Panc1 (cell line): ENCODE data around the gene DTD1. TPM values are rescaled to one million over a fixed set of nuclear protein-coding genes. Genes with fewer than 3 reads are reported as not detected.

Experiments used
- ATAC-seq: fragments of 200-7000 bp; cut with Tn5 transposase; 2 replicates; pipeline ENCODE4 v1.9.1; 2020; ENCODE audit warnings: mild to moderate bottlenecking, moderate library complexity
- BruUV-seq: library from RNA; stranded (reverse); fragments of 400-500 nt; replicated peaks from 2 replicates; lab custom pipeline; 2021; lab: Mats Ljungman, UMichigan
- CTCF ChIA-PET: fragments of 300-600 bp; sonication (Branson Sonifier 250); formaldehyde crosslinking; loops from one replicate; lab custom pipeline; 2022; ENCODE audit warnings: antibody characterized with exemption; lab: Charles Lee
- POLR2A ChIA-PET: fragments of 300-600 bp; sonication (Branson Sonifier 250); formaldehyde crosslinking; loops from one replicate; lab custom pipeline; 2022; ENCODE audit warnings: antibody characterized with exemption; lab: Charles Lee
- DNase-seq: peaks from one replicate; pipeline ENCODE4 v3.0.0-alpha.2; 2010; ENCODE audit warnings: low read depth, low spot score
- H3K27ac ChIP-seq: 2 replicates; pipeline ENCODE4 v1.5.1; 2011; ENCODE audit warnings: mild to moderate bottlenecking, low read length, inconsistent platforms
- H3K27me3 ChIP-seq: fragments of 200-500 bp; sonication (Bioruptor generic); 2 replicates; pipeline ENCODE4 v1.6.0; 2014; ENCODE audit warnings: low read length, inconsistent platforms; ENCODE audit not compliant: control insufficient read depth, insufficient read depth
- H3K36me3 ChIP-seq: fragments of 200-500 bp; sonication (Bioruptor generic); 2 replicates; pipeline ENCODE4 v1.5.1; 2014; ENCODE audit warnings: inconsistent platforms, mild to moderate bottlenecking, low read length, moderate library complexity; ENCODE audit not compliant: control insufficient read depth, insufficient read depth
- H3K4me1 ChIP-seq: 2 replicates; pipeline ENCODE4 v1.5.1; 2011; ENCODE audit warnings: inconsistent platforms, mild to moderate bottlenecking, low read length, moderate library complexity; ENCODE audit not compliant: control insufficient read depth, insufficient read depth
- H3K4me3 ChIP-seq, 2 experiments: 2 replicates each; pipeline ENCODE4 v1.5.1; 2011 to 2012; ENCODE audit warnings: low read depth in 2 of 2, low read length in 2 of 2, mild to moderate bottlenecking in 2 of 2, inconsistent platforms in 1 of 2, moderate library complexity in 1 of 2
- H3K9me3 ChIP-seq: fragments of 200-500 bp; sonication (Bioruptor generic); 2 replicates; pipeline ENCODE4 v1.5.1; 2014; ENCODE audit warnings: low read depth, mild to moderate bottlenecking, inconsistent platforms, low read length, moderate library complexity; ENCODE audit not compliant: control insufficient read depth, insufficient read depth
- CTCF ChIP-seq: fragments of 450-650 bp; IDR thresholded peaks from 2 replicates; pipeline ENCODE4 v1.5.1; 2017; ENCODE audit warnings: mild to moderate bottlenecking
- POLR2AphosphoS5 ChIP-seq: IDR thresholded peaks from 2 replicates; pipeline ENCODE4 v1.6.1; 2012; ENCODE audit warnings: mild to moderate bottlenecking, low read depth, low read length, moderate library complexity
- REST ChIP-seq, 2 experiments: IDR thresholded peaks; 2 replicates each; pipeline ENCODE4 v1.6.1; 2011 to 2012; ENCODE audit warnings: low read depth in 2 of 2, control low read depth in 1 of 2, low read length in 1 of 2, mild to moderate bottlenecking in 1 of 2, moderate library complexity in 1 of 2; ENCODE audit not compliant: insufficient read depth in 1 of 2
- SIN3A ChIP-seq: IDR thresholded peaks from 2 replicates; pipeline ENCODE4 v1.6.1; 2012; ENCODE audit warnings: low read depth, mild to moderate bottlenecking, low read length, moderate library complexity, borderline replicate concordance; ENCODE audit not compliant: insufficient read depth
- TCF7L2 ChIP-seq: IDR thresholded peaks from 2 replicates; pipeline ENCODE4 v1.6.1; 2011; ENCODE audit warnings: mild to moderate bottlenecking, low read depth, low read length, inconsistent platforms
- in situ Hi-C: cut with HindIII; loops from 2 replicates; pipeline ENCODE4 v1.10.0; 2016; ENCODE audit warnings: low sequenced_read_pairs, low pct_unique_long_range_greater_than_20kb
- intact Hi-C: fragments of 100-400 bp; cut with micrococcal nuclease; formaldehyde crosslinking; loops from one replicate; pipeline ENCODE4 v1.10.0; 2022; ENCODE audit not compliant: unreplicated experiment
- total RNA-seq: library from RNA; stranded (reverse); gene quantifications from one replicate; pipeline ENCODE4 v1.2.1, GENCODE V29; 2021; ENCODE audit not compliant: unreplicated experiment

Gene DTD1
- total RNA-seq, 1 experiment from 2014 or later, result 23.6 TPM

GRCh38 chr20:18650224-18650623 lies 62.4 kb downstream of the DTD1 start:
- CTCF ChIA-PET, result no interaction called here
- Histone ChIP-seq H3K4me1 (no peaks in the 10 kb centered on the region), H3K4me3 (no peak overlapping the region)

GRCh38 chr20:18653736-18654447 lies 66.0 kb downstream of the DTD1 start:
- CTCF ChIA-PET, result no interaction called here
- no peaks in the 10 kb centered on the region for H3K4me1 ChIP-seq
- no peak for DNase-seq
- in situ Hi-C loops (no loop called here), intact Hi-C loops (no loop called here)
- H3K4me3 ChIP-seq, result no peak overlapping the region
- POLR2A ChIA-PET, result no interaction called here
- no peak for ATAC-seq
- H3K27ac ChIP-seq, result no peak overlapping the region
- no peaks in the 10 kb centered on the region for H3K27me3 ChIP-seq
- H3K9me3 ChIP-seq, result no peaks in the 10 kb centered on the region
- H3K36me3 ChIP-seq, result no peaks in the 10 kb centered on the region
- no TSS peak for BruUV-seq
- TF ChIP-seq POLR2AphosphoS5 (no peak), TCF7L2 (no peak), SIN3A (no peak), CTCF (no peak), REST (IDR thresholded peaks at IDR 0.05; ENCODE audit: insufficient read depth in 1 of 2, low read depth in 2 of 2, low read length in 1 of 2) (no peak)

More at GRCh38 chr20:18650224-18650623, 62.4 kb downstream of the DTD1 start:
- H3K27me3 ChIP-seq, result no peaks in the 10 kb centered on the region
- in situ Hi-C loops (no loop called here), intact Hi-C loops (no loop called here)
- ATAC-seq (no peak), DNase-seq (no peak)
- TF ChIP-seq CTCF (no peak), POLR2AphosphoS5 (no peak), SIN3A (no peak), TCF7L2 (no peak), REST (IDR thresholded peaks at IDR 0.05; ENCODE audit: insufficient read depth in 1 of 2, low read depth in 2 of 2, low read length in 1 of 2) (no peak)
- H3K36me3 ChIP-seq, result no peaks in the 10 kb centered on the region
- H3K9me3 ChIP-seq, result no peaks in the 10 kb centered on the region
- POLR2A ChIA-PET, result no interaction called here
- no TSS peak for BruUV-seq
- no peak overlapping the region for H3K27ac ChIP-seq
